GM12875 (cell line): ENCODE data around the gene KLHL13.

Source experiments
- H3K4me3 ChIP-seq: one replicate; pipeline ENCODE4 v1.5.1; 2011; ENCODE audit warnings: low read depth, low read length, control low read depth
- TF ChIP-seq, protein P1 (sequence below): IDR thresholded peaks from 2 replicates; pipeline ENCODE4 v1.5.1; 2011; ENCODE audit warnings: low read depth, mild to moderate bottlenecking, control low read depth, inconsistent platforms, low read length, moderate library complexity, borderline replicate concordance; ENCODE audit not compliant: insufficient read depth

Gene KLHL13

DNA sequence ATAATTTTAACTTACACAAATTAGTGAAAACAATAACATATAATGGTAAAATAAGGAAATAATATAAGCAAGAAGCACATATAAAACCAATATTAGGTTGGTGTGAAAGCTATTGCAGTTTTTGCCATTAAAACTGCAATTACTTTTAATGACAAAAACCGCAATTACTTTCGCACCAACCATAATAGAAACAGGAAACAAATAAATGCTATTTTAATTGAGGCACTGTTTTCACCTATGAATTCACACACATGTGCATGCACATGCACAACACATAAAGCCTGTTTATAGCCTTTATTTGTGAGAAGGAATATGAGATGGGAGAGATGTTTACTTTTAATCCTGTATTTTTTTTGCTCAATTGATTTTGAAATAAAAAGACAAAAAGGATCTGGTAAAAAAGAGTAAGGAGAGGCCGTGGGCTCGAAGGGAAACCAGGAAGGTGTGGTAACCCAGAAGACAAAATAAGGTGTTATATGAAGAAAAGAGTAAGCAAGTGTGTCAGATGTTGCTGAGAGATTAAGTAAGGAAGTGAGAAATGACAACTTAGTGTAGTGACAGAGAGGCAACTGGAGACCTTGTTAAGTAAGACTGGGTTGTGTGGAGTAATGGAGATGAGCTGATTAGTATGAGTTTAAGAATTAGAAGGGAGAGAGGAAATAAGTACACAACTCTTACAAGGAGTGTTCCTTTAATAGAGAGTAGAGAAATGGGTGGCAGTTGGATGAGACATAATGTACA lies 69.0 kb downstream of the KLHL13 start:
- TF ChIP-seq, protein P1, sequence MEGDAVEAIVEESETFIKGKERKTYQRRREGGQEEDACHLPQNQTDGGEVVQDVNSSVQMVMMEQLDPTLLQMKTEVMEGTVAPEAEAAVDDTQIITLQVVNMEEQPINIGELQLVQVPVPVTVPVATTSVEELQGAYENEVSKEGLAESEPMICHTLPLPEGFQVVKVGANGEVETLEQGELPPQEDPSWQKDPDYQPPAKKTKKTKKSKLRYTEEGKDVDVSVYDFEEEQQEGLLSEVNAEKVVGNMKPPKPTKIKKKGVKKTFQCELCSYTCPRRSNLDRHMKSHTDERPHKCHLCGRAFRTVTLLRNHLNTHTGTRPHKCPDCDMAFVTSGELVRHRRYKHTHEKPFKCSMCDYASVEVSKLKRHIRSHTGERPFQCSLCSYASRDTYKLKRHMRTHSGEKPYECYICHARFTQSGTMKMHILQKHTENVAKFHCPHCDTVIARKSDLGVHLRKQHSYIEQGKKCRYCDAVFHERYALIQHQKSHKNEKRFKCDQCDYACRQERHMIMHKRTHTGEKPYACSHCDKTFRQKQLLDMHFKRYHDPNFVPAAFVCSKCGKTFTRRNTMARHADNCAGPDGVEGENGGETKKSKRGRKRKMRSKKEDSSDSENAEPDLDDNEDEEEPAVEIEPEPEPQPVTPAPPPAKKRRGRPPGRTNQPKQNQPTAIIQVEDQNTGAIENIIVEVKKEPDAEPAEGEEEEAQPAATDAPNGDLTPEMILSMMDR: no peak
- H3K4me3 ChIP-seq: no peak overlapping the region

DNA sequence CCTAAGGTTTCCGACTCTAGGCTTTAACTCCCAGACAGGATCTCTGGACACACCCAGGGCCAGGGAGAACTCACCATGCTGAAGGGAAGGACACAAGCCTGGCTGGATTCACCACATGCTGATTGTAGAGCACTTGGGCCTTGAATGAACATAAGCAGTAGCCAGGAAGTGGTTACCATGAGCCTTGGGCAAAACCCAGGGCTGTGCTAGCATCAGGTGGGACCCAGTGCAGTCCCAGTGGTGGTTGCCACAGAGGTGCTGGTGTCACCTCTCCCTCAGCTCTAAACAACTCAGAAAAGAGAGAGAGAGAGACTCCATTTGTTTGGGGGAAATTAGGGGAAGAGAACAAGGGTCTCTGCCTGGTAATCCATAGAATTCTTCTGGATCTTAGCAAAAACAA lies 77.0 kb downstream of the KLHL13 start:
- H3K4me3 ChIP-seq: no peak overlapping the region
- TF ChIP-seq, protein P1: no peak

DNA sequence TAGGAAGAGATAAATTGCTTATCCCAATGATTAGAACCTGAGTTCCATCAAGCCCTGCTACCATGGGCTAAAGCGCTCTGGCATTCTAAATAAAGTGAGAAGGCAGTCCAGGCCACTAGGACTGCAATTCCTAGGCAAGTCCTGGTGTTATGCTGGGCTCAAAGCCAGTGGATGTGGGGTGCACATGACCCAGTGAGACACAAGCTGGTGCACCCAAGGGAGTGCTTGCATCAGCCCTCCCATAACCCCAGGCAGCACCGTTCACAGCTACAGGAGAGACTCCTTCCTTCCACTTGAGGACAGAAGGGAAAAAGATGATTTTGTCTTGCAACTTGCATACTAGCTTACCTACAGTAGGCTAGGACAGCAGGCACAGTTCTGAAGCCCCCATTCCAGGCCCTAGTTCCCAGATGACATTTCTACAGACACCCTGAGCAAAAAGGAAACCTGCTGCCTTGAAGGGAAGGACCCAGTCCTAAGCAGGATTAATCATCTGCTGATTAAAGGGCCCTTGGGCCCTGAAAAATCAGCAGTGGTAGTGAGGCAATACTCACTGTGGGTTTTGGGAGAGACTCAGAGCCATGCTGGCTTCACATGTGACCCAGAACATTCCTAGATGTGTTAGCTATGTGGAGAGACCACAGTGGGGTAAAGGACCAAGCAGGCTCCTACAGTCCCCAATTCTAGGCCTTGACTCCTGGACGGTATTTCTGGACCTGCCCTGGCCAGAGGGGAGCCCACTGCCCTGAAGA lies 77.8 kb downstream of the KLHL13 start:
- TF ChIP-seq, protein P1: no peak
- H3K4me3 ChIP-seq: no peak overlapping the region

DNA sequence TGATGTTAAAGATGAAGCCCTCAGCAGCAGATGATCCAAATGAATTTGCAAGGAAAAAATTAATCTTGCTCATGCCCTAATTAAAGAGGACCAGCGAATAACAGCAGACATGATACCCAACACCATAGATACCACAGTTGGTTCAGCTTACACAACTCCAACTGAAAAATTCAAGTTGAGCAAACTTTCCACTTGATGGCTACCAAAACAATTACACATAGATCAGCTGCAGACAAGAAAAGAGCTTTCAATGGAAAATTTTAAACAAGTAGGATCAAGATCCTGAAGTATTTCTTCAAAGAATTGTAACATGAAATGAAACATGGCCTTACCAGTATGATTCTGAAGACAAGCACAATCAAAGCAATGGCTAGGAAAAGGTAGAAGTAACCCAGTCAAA lies 90.0 kb downstream of the KLHL13 start:
- TF ChIP-seq, protein P1: no peak
- H3K4me3 ChIP-seq: no peak overlapping the region

DNA sequence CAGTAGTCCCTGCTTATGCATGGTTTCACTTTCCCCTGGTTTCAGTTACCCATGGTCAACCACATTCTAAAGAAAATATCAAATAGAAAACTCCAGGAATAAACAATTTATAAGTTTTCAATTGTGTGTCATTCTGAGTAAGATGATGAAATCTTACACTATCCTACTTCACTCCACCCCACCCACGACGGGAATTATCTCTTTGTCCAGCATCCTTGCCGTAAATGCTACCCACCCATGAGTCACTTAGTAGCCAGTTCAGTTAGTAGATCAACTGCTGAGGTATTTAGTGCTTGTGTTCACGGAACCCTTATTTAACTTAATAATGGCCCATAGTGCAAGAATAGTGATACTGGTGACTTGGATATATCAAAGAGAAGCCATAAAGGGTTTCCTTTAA lies 91.4 kb downstream of the KLHL13 start:
- no peak overlapping the region for H3K4me3 ChIP-seq
- TF ChIP-seq, protein P1: no peak

DNA sequence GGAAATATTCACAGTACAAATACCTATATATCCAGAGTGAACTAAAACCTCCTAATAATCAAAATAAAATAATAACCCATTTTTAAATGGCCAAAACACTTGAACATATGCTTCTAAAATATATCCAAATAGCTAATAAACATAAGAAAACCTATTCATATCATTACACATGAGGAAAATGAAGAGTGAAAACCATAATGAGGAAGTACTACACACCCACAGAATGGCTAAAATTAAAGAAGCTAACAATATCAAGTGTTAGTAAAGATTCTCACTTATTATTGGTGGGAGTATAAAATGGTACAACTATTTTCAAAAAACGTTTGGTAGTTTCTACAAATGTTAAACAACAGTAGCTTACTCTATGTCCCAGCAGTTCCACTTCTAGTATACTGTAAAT lies 92.1 kb downstream of the KLHL13 start:
- TF ChIP-seq, protein P1: no peak
- no peak overlapping the region for H3K4me3 ChIP-seq

DNA sequence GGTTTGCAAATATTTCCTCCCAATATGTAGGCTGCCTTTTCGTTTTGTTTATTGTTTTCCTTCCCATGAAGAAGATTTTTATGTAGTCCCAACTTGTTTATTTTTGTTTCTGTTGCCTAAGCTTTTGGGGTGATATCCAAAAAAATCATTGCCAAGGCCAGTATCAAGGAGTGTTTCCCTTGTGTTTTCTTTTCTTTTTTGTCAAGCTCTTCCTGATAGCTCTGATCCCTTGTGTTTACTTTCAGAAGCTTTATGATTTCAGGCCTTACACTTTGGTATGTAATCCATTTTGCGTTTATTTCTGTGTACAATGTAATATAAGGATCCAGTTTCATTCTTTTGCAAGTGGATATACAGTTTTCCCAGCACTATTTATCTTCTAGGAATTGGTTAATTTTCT lies 93.9 kb downstream of the KLHL13 start:
- TF ChIP-seq, protein P1: no peak
- H3K4me3 ChIP-seq: no peak overlapping the region
